Measurements from ENCODE around the gene RUNDC3A. TPM values are rescaled to one million over a fixed set of nuclear protein-coding genes. Genes with fewer than 3 reads are reported as not detected.

RUNDC3A gene
- total and polyA plus RNA-seq, 2 of the 13 experiments (the other 11 are each of a cell fraction or from before 2014, with no cell fraction given) = 0.25 TPM; not detected in 1

- TF ChIP-seq GABPA (IDR thresholded peaks at IDR 0.05; ENCODE audit: low read depth, low read length) (no peak), GABPA (CRISPR knock-in tag; IDR thresholded peaks at IDR 0.05; ENCODE audit: low read depth) (peak; percentile 83), PRDM10 (CRISPR knock-in tag; IDR thresholded peaks at IDR 0.05; ENCODE audit: low read depth) (peak; percentile 62; the same call in 1 of the 2 replicates), KLF15 (CRISPR knock-in tag; IDR thresholded peaks at IDR 0.05; ENCODE audit: borderline replicate concordance) (no peak), TRAFD1 (CRISPR knock-in tag; IDR thresholded peaks at IDR 0.05; ENCODE audit: borderline replicate concordance) (0 out of 2 replicates have a peak, but pooled peaks have one; percentile 51), PAF1 (CRISPR knock-in tag; IDR thresholded peaks at IDR 0.05) (no peak), ZNF670 (CRISPR knock-in tag; IDR thresholded peaks at IDR 0.05; ENCODE audit: borderline replicate concordance) (peak; percentile 53; the same call in 1 of the 2 replicates), ZNF235 (CRISPR knock-in tag; IDR thresholded peaks at IDR 0.05; ENCODE audit: borderline replicate concordance) (no peak), RNF2 (conservative IDR thresholded peaks at IDR 0.05; ENCODE audit: low read depth) (0 out of 2 replicates have a peak, but pooled peaks have one; percentile 21), MAZ (IDR thresholded peaks at IDR 0.05; ENCODE audit: borderline replicate concordance, low read depth, low read length) (peak; percentile 39; the same call in 1 of the 2 replicates), MAZ (CRISPR knock-in tag; IDR thresholded peaks at IDR 0.05; ENCODE audit: low read depth) (no peak), ZNF446 (CRISPR knock-in tag; IDR thresholded peaks at IDR 0.05) (no peak), ZFY (CRISPR knock-in tag; IDR thresholded peaks at IDR 0.05) (peak; percentile 36; the same call in 1 of the 2 replicates), ARNT2 (CRISPR knock-in tag; IDR thresholded peaks at IDR 0.05; ENCODE audit: low read depth) (peak; percentile 77), ZSCAN29 (CRISPR knock-in tag; conservative IDR thresholded peaks at IDR 0.05) (no peak), ZNF296 (CRISPR knock-in tag; conservative IDR thresholded peaks at IDR 0.05) (no peak), ZNF329 (CRISPR knock-in tag; IDR thresholded peaks at IDR 0.05; ENCODE audit: low read depth) (0 out of 2 replicates have a peak, but pooled peaks have one; percentile 26)
- TF ChIP-seq, protein P1, sequence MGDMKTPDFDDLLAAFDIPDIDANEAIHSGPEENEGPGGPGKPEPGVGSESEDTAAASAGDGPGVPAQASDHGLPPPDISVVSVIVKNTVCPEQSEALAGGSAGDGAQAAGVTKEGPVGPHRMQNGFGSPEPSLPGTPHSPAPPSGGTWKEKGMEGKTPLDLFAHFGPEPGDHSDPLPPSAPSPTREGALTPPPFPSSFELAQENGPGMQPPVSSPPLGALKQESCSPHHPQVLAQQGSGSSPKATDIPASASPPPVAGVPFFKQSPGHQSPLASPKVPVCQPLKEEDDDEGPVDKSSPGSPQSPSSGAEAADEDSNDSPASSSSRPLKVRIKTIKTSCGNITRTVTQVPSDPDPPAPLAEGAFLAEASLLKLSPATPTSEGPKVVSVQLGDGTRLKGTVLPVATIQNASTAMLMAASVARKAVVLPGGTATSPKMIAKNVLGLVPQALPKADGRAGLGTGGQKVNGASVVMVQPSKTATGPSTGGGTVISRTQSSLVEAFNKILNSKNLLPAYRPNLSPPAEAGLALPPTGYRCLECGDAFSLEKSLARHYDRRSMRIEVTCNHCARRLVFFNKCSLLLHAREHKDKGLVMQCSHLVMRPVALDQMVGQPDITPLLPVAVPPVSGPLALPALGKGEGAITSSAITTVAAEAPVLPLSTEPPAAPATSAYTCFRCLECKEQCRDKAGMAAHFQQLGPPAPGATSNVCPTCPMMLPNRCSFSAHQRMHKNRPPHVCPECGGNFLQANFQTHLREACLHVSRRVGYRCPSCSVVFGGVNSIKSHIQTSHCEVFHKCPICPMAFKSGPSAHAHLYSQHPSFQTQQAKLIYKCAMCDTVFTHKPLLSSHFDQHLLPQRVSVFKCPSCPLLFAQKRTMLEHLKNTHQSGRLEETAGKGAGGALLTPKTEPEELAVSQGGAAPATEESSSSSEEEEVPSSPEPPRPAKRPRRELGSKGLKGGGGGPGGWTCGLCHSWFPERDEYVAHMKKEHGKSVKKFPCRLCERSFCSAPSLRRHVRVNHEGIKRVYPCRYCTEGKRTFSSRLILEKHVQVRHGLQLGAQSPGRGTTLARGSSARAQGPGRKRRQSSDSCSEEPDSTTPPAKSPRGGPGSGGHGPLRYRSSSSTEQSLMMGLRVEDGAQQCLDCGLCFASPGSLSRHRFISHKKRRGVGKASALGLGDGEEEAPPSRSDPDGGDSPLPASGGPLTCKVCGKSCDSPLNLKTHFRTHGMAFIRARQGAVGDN (CRISPR knock-in tag; IDR thresholded peaks at IDR 0.05) = peak; percentile 83
- TF ChIP-seq, protein P2, sequence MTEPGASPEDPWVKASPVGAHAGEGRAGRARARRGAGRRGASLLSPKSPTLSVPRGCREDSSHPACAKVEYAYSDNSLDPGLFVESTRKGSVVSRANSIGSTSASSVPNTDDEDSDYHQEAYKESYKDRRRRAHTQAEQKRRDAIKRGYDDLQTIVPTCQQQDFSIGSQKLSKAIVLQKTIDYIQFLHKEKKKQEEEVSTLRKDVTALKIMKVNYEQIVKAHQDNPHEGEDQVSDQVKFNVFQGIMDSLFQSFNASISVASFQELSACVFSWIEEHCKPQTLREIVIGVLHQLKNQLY (CRISPR knock-in tag; IDR thresholded peaks at IDR 0.05) = no peak
These were observed 28.6 kb upstream of the RUNDC3A start (continued) for GRCh38 chr17:44279666-44280391.
